ENCODE measurements around the gene WDR47.

WDR47 gene

DNA sequence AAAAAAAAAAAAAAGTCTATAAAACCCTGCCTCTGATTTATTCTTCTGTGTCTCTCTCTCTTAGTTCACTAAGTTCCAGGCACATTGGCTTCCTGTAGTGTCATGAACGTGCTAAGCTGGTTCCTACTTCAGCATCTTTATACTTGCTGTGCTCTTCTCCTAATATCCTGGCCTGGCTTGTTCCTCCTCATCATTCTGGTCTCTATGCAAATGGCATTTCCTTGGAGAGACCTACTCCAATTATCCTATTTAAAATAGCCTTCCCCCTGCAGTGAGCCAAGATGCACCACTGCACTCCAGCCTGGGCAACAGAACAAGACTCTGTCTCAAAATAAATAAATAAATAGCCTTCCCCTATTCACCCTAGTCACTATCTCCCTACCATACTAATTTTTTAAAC lies 69.0 kb downstream of the WDR47 start:
- no peak for DNase-seq (ENCODE audit: low read depth)
- H3K4me3 ChIP-seq (ENCODE audit: low read depth, low read length), result no peak overlapping the region
- TF ChIP-seq, protein P1, sequence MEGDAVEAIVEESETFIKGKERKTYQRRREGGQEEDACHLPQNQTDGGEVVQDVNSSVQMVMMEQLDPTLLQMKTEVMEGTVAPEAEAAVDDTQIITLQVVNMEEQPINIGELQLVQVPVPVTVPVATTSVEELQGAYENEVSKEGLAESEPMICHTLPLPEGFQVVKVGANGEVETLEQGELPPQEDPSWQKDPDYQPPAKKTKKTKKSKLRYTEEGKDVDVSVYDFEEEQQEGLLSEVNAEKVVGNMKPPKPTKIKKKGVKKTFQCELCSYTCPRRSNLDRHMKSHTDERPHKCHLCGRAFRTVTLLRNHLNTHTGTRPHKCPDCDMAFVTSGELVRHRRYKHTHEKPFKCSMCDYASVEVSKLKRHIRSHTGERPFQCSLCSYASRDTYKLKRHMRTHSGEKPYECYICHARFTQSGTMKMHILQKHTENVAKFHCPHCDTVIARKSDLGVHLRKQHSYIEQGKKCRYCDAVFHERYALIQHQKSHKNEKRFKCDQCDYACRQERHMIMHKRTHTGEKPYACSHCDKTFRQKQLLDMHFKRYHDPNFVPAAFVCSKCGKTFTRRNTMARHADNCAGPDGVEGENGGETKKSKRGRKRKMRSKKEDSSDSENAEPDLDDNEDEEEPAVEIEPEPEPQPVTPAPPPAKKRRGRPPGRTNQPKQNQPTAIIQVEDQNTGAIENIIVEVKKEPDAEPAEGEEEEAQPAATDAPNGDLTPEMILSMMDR (IDR thresholded peaks at IDR 0.05; ENCODE audit: control insufficient read depth, extremely low read depth, insufficient read depth), result no peak

DNA sequence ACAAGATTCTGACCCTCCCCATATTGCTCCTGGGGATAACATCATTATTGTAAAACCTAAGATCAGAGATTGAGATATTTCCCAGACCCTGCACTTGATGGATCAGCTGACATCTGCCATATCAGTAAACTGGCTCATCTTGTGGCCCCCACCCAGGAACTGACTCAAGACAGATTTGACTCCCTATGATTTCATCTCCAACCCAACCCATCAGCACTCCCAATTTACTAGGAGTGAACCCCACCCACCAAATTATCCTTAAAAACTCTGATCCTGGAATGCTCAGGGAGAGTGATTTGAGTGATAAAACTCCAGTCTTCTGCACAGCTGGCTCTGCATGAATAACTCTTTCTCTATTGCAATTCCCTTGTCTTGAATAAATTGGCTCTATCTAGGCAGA lies 72.6 kb downstream of the WDR47 start:
- no peak for DNase-seq (ENCODE audit: low read depth)
- TF ChIP-seq, protein P1 (IDR thresholded peaks at IDR 0.05; ENCODE audit: control insufficient read depth, extremely low read depth, insufficient read depth), result no peak
- no peak overlapping the region for H3K4me3 ChIP-seq (ENCODE audit: low read depth, low read length)

DNA sequence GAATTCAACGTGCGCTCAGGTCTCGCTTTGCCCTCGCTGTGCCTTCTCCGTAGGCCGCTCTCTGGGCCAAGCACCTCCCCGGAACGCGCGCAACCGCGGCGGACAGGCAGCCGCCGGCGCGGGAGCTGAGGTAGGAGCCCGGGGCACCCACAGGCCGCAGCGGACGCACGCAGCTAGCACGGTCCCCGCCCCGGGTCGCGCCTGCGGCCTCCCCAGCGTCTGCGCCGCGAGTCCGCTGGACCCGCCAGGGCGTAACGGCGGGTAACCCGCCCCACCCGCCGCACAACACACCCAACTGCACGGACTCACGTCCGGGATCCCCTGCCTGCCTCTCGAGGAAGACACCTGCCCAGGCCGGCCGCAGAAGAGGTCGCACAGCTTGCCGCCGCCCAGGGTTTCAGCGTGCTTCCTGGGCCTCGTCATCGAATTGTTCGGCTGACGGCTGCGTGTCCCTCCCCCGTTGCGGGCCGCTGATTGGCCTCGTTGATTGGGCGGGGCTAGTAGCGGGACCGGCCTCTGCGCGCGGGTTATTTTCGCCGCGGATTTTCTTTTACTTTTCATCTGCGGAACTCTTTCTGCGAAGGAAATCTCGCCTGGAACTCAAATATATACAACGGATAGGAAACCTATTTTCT lies 78.7 kb downstream of the WDR47 start, which contains the start of gene CLCC1:
Gene CLCC1, minus strand, starts transcription at position 433 of the 635 bp plus-strand sequence. CDS start 13,047 bp downstream, outside the sequence.
- TF ChIP-seq, protein P1 (IDR thresholded peaks at IDR 0.05; ENCODE audit: control insufficient read depth, extremely low read depth, insufficient read depth), result no peak
- DNase-seq (ENCODE audit: low read depth), result peak; percentile 69
- H3K4me3 ChIP-seq (ENCODE audit: low read depth, low read length), result peak within 1 kb of the TSS; percentile 75

DNA sequence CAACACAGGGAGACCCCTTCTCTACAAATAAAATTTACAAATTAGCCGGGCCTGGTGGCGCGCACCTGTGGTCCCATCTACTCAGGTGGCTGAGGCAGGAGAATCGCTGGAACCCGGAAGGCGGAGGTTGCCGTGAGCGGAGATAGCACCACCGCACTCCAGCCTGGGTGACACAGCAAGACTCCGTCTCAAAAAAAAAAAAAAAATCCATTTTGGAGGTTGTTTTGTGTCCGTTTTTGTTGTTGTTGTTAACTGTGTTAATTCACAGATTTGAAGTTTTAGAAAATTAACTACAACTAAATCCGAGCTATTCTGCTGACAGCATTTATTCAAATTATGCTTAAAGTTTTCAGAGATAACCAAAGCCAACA lies 79.2 kb downstream of the WDR47 start:
- DNase-seq (ENCODE audit: low read depth), result no peak
- peak overlapping the region; percentile 75 for H3K4me3 ChIP-seq (ENCODE audit: low read depth, low read length)
- TF ChIP-seq, protein P1 (IDR thresholded peaks at IDR 0.05; ENCODE audit: control insufficient read depth, extremely low read depth, insufficient read depth), result no peak

DNA sequence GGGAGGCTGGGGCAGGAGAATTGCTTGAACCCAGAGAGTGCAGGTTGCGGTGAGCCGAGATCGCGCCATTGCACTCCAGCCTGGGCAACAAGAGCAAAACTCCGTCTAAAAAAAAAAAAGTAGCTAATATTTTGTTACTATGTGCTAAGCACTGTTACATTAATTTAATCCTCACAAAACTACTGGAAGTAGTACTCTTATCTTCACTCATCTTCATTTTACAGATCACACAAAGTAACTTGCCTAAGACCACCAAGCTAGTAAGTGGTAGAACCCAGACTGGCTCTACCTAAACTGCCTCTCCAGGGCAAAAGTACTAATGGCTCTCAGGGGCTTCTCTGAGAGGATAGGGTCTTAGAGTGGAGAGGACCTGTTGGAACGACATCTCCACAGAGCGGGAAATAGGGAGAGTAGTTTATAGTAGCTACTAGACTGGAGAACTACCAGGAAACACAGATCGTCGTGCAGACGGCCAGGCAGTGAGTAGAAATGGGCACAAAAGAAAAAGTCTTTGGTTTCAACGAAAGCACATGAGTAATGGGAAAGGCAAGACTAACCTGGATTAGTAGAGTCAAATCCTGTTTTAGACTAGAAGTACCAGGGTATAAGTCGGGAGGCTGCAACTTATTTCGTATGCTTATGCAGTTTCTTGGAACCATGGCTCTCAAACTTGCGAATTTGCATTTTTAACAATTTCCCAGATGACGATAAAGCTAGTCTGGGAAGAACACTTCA lies 80.0 kb downstream of the WDR47 start:
- H3K4me3 ChIP-seq (ENCODE audit: low read depth, low read length), result peak overlapping the region; percentile 75
- TF ChIP-seq, protein P1 (IDR thresholded peaks at IDR 0.05; ENCODE audit: control insufficient read depth, extremely low read depth, insufficient read depth), result no peak
- DNase-seq (ENCODE audit: low read depth), result no peak

DNA sequence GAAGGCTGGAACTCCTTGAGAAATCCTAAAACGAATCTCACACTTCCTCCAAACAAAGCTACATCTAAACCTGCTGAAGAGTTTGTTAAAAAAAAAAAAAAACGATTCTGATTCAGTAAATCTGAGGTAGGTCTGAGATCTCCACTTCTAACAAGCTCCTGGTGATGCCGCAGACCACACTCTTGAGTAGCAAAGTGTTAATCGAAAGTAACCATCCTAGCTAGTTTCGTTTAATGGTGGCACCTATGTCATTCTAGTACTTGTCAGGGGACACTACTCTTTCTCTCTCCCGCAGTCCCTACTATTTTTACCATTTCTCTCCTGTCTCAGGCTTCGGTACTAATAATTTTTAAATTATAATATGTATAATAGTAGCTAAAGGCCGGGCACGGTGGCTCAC lies 80.7 kb downstream of the WDR47 start:
- H3K4me3 ChIP-seq (ENCODE audit: low read depth, low read length), result no peak overlapping the region
- TF ChIP-seq, protein P1 (IDR thresholded peaks at IDR 0.05; ENCODE audit: control insufficient read depth, extremely low read depth, insufficient read depth), result no peak
- no peak for DNase-seq (ENCODE audit: low read depth)

Measured in LNCaP clone FGC (cell line).